ENCODE measurements around the gene FCRLB. TPM values are rescaled to one million over a fixed set of nuclear protein-coding genes. Genes with fewer than 3 reads are reported as not detected.
"Not testable (repeated sequence)": the region's sequence is repeated elsewhere in the genome, so short reads cannot be mapped to it uniquely, and the experiment has no call there.

The FCRLB gene
- total RNA-seq, 1 donor from 2014 or later: 0.47 TPM

- Mint-ChIP-seq H3K27me3 (ENCODE audit: low read depth) (peaks cover 58% of the 10 kb centered on the region), H3K4me1 (no peaks in the 10 kb centered on the region), H3K4me3 (no peak overlapping the region), H3K27ac (no peak overlapping the region), H3K9me3 (no peaks in the 10 kb centered on the region), H3K36me3 (no peaks in the 10 kb centered on the region)
- TF ChIP-seq, protein P1, sequence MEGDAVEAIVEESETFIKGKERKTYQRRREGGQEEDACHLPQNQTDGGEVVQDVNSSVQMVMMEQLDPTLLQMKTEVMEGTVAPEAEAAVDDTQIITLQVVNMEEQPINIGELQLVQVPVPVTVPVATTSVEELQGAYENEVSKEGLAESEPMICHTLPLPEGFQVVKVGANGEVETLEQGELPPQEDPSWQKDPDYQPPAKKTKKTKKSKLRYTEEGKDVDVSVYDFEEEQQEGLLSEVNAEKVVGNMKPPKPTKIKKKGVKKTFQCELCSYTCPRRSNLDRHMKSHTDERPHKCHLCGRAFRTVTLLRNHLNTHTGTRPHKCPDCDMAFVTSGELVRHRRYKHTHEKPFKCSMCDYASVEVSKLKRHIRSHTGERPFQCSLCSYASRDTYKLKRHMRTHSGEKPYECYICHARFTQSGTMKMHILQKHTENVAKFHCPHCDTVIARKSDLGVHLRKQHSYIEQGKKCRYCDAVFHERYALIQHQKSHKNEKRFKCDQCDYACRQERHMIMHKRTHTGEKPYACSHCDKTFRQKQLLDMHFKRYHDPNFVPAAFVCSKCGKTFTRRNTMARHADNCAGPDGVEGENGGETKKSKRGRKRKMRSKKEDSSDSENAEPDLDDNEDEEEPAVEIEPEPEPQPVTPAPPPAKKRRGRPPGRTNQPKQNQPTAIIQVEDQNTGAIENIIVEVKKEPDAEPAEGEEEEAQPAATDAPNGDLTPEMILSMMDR (IDR thresholded peaks at IDR 0.05; ENCODE audit: unreplicated experiment): no peak
- DNase-seq (ENCODE audit: low spot score in 2 of 2, unreplicated experiment in 2 of 2): no peak
Observed at GRCh38 chr1:161681879-161682278, 39.5 kb upstream of the FCRLB start.

DNA sequence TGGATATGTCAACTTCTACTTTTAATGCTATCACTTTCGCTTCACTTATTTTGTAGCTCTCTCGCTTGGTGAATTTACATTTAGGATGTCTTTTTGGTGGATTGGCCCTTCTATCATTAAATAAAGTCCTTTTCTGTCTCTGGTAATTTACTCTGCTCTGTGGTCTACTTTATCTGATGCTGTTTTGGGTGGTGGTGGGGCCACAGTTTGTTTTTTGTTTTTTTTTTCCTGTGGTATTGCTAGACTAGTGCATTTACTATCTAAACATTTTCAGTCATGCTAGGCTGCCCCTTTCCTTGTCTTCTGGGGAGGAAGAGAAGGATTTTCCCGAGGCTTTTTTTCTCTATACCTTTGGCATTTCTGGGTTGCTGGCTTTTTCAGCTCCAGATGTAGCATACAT is 32.4 kb upstream of the FCRLB start:
- H3K36me3 Mint-ChIP-seq: no peaks in the 10 kb centered on the region

GRCh38 chr1:161691846-161692245 is 29.5 kb upstream of the FCRLB start:
- Mint-ChIP-seq H3K27me3 (ENCODE audit: low read depth) (peaks cover 53% of the 10 kb centered on the region), H3K36me3 (no peaks in the 10 kb centered on the region), H3K4me3 (no peak overlapping the region), H3K9me3 (peaks cover 20% of the 10 kb centered on the region), H3K27ac (no peak overlapping the region), H3K4me1 (no peaks in the 10 kb centered on the region)
- TF ChIP-seq, protein P1 (IDR thresholded peaks at IDR 0.05; ENCODE audit: unreplicated experiment): no peak
- no peak for DNase-seq (ENCODE audit: low spot score in 2 of 2, unreplicated experiment in 2 of 2)

More for the DNA sequence above, 32.4 kb upstream of the FCRLB start:
- no peaks in the 10 kb centered on the region for H3K4me1 Mint-ChIP-seq
- no peak for DNase-seq (ENCODE audit: low spot score in 2 of 2, unreplicated experiment in 2 of 2)
- TF ChIP-seq, protein P1 (IDR thresholded peaks at IDR 0.05; ENCODE audit: unreplicated experiment): no peak
- peaks cover 46% of the 10 kb centered on the region for H3K27me3 Mint-ChIP-seq (ENCODE audit: low read depth)
- H3K4me3 Mint-ChIP-seq: no peak overlapping the region
- no peak overlapping the region for H3K27ac Mint-ChIP-seq
- no peaks in the 10 kb centered on the region for H3K9me3 Mint-ChIP-seq

DNA sequence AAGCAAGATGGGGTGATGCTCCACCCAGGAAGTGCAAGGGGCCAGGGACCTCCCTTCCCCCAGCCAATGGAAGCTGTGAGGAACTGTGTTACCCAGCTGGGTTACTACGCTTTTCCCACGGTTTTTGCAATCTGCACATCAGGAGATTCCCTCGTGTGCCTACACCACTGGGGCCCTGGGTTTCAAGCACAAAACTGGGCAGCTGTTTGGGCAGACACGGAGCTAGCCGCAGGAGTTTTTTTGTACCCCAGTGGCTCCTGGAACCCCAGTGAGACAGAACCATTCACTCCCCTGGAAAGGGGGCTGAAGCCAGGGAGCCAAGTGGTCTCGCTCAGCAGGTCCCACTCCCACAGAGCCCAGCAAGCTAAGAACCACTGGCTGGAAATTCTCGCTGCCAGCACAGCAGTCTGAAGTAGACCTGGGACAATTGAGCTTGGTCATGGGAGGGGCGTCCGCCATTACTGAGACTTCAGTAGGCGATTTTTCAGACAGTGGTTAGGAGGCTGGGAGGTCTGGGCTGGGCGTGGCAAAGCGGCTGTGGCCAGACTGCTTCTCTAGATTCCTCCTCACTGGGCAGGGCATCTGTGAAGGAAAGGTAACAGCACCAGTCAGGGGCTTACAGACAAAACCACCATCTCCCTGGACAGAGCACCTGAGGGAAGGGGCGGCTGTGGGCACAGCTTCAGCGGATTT is 28.2 kb upstream of the FCRLB start:
- Mint-ChIP-seq H3K9me3 (peaks cover 24% of the 10 kb centered on the region), H3K27me3 (ENCODE audit: low read depth) (peaks cover 64% of the 10 kb centered on the region)
- not testable (repeated sequence) for H3K4me3 Mint-ChIP-seq; DNase-seq (ENCODE audit: low spot score in 2 of 2, unreplicated experiment in 2 of 2); H3K27ac Mint-ChIP-seq; H3K36me3 Mint-ChIP-seq; H3K4me1 Mint-ChIP-seq

DNA sequence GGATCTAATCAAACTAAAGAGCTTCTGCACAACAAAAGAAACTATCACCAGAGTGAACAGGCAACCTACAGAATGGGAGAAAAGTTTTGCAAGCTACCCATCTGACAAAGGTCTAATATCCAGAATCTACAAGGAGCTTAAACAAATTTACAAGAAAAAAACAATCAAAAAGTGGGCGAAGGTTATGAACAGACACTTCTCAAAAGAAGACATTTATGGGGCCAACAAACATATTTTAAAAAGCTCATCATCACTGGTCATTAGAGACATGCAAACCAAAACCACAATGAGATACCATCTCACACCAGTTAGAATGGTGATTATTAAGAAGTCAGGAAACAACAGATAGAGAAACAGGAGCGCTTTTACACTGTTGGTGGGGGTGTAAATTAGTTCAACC is 23.0 kb upstream of the FCRLB start:
- not testable (repeated sequence) for DNase-seq (ENCODE audit: low spot score in 2 of 2, unreplicated experiment in 2 of 2); H3K4me3 Mint-ChIP-seq; H3K4me1 Mint-ChIP-seq; H3K36me3 Mint-ChIP-seq; H3K27ac Mint-ChIP-seq
- Mint-ChIP-seq H3K9me3 (peaks cover 24% of the 10 kb centered on the region), H3K27me3 (ENCODE audit: low read depth) (peaks cover 75% of the 10 kb centered on the region)

DNA sequence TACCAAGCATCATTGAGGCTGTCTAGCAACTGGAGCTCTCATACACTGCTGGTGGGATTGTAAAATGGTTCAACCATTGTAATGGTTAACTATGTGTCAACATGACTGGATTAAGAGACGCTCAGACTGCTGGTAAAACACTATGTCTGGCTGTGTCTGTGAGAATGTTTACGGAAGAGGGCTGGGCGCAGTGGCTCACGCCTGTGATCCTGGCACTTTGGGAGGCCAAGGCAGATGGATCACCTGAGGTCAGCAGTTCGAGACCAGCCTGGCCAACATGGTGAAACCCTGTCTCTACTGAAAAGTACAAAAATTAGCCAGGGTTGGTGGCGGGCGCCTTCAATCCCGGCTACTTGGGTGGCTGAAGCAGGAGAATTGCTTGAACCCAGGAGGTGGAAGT is 19.1 kb upstream of the FCRLB start:
- no peaks in the 10 kb centered on the region for H3K4me1 Mint-ChIP-seq
- H3K27me3 Mint-ChIP-seq (ENCODE audit: low read depth): peaks cover 42% of the 10 kb centered on the region
- no peak overlapping the region for H3K4me3 Mint-ChIP-seq
- TF ChIP-seq, protein P1 (IDR thresholded peaks at IDR 0.05; ENCODE audit: unreplicated experiment): no peak
- H3K36me3 Mint-ChIP-seq: no peaks in the 10 kb centered on the region
- DNase-seq (ENCODE audit: low spot score in 2 of 2, unreplicated experiment in 2 of 2): no peak
- no peak overlapping the region for H3K27ac Mint-ChIP-seq
- peaks cover 2% of the 10 kb centered on the region for H3K9me3 Mint-ChIP-seq

GRCh38 chr1:161705537-161705936 is 15.8 kb upstream of the FCRLB start:
- peaks cover 36% of the 10 kb centered on the region for H3K27me3 Mint-ChIP-seq (ENCODE audit: low read depth)
- no peaks in the 10 kb centered on the region for H3K36me3 Mint-ChIP-seq
- no peak overlapping the region for H3K4me3 Mint-ChIP-seq
- DNase-seq (ENCODE audit: low spot score in 2 of 2, unreplicated experiment in 2 of 2): no peak
- H3K4me1 Mint-ChIP-seq: no peaks in the 10 kb centered on the region
- no peaks in the 10 kb centered on the region for H3K9me3 Mint-ChIP-seq
- TF ChIP-seq, protein P1 (IDR thresholded peaks at IDR 0.05; ENCODE audit: unreplicated experiment): no peak
- H3K27ac Mint-ChIP-seq: no peak overlapping the region
